Stimulated activated naive CD8-positive, alpha-beta T cell treated with anti-CD3 and anti-CD28 coated beads, Interleukin-15, amount 100 ng/mL, for 72 hours (primary cell): ENCODE results near the gene HOXA7.

Experiments used
- ATAC-seq: fragments of 150-1000 bp; cut with Tn5 transposase; 2 replicates; pipeline ENCODE4 v1.10.0; 2021; ENCODE audit warnings: mild to moderate bottlenecking, moderate library complexity
- DNase-seq, 2 donors: peaks; one replicate each; pipeline ENCODE4 v3.0.0; 2021 to 2022
- H3K27ac Mint-ChIP-seq, 2 donors: one replicate each; pipeline ENCODE4 v1.8.0; 2022; ENCODE audit warnings: mild to moderate bottlenecking in 2 of 2, mixed read lengths in 2 of 2, moderate library complexity in 2 of 2
- H3K27me3 Mint-ChIP-seq: one replicate; pipeline ENCODE4 v1.8.0; 2022; ENCODE audit warnings: mixed read lengths
- H3K4me1 Mint-ChIP-seq: one replicate; pipeline ENCODE4 v1.8.0; 2022; ENCODE audit warnings: mild to moderate bottlenecking, mixed read lengths
- H3K4me3 Mint-ChIP-seq, 2 donors: one replicate each; pipeline ENCODE4 v1.8.0; 2022; ENCODE audit warnings: mild to moderate bottlenecking in 2 of 2, mixed read lengths in 2 of 2, moderate library complexity in 1 of 2
- H3K9me3 Mint-ChIP-seq, 2 donors: one replicate each; pipeline ENCODE4 v1.8.0; 2022; ENCODE audit warnings: mixed read lengths in 2 of 2

The HOXA7 gene

DNA sequence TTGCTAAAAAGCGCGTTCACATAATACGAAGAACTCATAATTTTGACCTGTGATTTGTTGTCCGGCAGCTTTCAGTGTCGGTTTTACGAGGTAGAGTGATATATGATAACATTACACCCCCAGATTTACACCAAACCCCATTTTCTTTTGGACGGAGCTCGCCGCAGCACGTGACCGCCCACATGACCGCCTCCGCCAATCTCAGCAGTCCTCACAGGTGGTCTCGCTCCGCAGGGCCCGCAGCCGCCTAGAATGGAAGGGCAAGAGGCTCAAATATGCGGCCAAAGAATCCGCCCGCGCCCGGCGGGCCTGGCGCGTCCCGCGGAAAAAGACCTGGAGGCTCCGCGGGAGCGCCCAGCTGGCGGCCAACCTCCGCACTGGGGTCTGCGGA lies at the start of gene HOXA7:
HOXA7 (minus strand) TSS at position 168 of the 391 bp plus-strand sequence; CDS start at position 38, 130 bp downstream.
- no peak for DNase-seq
- Mint-ChIP-seq H3K4me3 (peak within 1 kb of the TSS; percentile 79 to 80), H3K27me3 (peaks cover 99% of the 10 kb centered on the region), H3K9me3 (no peaks in the 10 kb centered on the region), H3K4me1 (peaks cover 75% of the 10 kb centered on the region), H3K27ac (peak within 1 kb of the TSS in 1 of 2 donors; percentile 49)
- ATAC-seq, result no peak

DNA sequence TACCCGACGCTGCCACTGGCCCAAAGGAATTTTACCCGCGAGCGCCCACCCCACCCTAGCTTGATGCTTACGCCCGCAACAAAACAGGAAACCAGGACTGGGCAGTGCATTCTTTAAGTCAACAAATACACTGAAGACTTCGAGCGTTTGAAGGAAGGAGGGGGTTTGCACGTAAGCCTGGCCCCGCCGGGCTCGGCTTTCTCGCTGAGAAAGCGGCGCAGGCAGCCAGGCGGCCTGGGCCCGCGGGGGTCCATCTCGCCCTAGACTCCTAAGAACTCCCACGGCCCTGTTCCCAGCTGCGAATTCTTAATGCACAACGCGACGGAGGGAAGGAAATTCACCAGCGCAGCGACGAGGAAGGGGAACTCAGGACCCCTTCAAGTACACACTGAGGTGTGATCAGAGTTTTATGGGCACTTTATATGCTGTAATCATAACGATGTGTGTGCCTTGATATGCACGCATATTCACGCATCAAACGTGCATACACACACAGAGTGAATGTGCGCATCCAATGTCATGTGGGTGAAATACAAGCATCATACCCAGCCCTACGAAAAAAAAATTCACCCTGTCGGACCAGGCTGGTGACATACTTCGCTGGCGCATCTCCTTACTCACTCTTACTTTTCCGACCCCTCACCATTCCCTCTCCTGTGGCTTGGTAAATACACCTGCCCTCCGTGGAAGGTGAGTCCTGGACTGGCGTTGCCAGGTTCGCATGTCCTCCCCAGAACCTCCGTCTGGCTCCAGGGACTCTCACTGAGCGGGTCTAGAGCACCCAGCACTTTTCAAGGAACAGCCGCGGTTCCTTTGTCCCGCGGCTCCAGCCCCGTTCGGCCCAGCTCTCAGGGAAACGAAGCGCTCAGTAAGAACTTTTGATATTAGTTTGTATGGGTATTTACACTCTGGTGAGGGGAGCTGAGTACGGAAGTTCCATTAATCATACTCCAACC lies 49.1 kb upstream of the HOXA7 start:
- Mint-ChIP-seq H3K9me3 (no peaks in the 10 kb centered on the region), H3K27ac (peak overlapping the region in 1 of 2 donors; percentile 43), H3K4me3 (peak overlapping the region; percentile 15 to 35), H3K4me1 (peaks cover 56% of the 10 kb centered on the region), H3K27me3 (peaks cover 100% of the 10 kb centered on the region)
- no peak for ATAC-seq
- DNase-seq, result no peak

DNA sequence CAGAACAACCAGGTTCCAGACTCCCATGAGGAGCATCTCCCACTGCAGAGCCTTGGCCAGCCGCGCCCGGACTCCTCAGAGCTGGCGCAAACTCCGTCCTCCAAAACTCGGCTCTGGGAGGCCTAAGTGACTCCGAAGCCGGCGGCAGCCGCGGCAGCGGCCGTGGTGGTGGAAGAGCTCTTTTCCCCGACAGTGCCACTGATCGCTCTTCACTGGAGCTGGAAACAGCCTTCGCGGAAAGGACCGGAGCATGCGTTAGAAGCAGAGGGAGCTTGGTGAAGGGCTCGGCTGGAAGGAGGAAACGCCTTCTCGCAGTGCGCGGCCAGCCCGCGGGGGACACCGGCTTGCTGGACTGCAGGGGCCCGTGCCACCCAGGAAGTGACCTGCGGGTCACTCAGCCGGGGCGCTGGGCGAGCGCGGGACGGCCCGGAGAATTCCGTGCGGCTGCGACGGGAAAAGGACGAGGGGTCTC lies 48.4 kb upstream of the HOXA7 start:
- DNase-seq (no peak), ATAC-seq (no peak)
- Mint-ChIP-seq H3K9me3 (no peaks in the 10 kb centered on the region), H3K4me1 (peaks cover 57% of the 10 kb centered on the region), H3K27ac (peak overlapping the region in 1 of 2 donors; percentile 81), H3K27me3 (peaks cover 100% of the 10 kb centered on the region), H3K4me3 (peak overlapping the region; percentile 6 to 53)

DNA sequence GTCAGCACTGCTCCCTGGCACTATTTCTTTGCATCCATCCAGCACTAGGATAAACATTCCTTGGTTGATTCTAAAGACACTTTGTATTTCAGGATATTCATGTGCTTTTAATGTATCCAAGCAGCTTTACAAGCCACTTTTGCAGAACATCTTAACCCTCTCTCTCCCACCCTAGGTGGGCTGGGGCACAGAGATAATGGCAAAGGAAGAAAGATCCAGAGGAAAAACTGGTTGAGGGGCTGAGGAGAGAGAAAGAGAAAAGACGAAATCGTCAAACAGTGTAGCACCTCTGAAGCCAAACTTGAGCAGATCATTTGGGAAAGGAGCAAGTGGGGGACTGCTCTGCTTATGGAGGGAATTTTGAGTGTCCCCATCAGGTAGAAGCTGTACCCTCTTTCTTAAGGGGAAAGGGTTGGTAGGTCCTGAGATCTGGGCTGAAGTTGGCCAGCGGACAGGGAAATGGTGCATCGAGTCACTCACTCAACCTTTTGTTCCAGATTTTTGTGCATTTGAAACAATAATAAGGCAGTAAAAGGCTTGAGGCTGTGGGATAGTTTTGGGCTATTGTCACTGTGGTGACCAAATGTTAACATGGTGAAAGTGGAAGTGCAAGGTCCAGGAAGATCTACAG lies 47.6 kb upstream of the HOXA7 start:
- no peak for ATAC-seq

DNA sequence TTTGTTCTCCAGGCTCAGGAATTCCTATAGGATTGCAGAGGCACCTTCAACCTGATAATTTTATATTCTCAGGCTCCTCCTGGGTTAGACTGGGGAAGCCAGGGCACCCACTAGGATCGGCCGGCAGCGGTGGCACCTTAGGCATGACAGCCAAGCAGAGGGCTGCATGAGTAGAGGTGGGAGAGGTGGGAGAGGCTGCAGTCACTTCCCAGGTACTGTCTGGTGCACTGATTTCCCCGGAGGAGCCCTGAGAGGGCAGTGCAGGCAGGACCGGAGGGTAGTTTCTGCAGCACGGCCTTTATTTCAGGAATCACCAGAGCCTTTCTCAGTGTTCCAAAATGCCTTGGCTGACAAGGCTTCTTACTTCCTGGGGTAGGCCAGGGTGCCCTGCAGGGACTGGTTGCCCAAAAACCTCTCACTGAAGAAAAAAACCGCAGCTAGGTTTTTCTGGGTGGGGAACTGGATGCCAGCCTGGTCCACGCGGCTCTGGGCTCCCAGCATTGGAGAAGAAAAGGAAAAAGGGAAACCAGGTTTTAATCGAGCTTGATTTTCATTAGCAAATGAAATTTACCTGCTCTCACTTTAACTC lies 47.0 kb upstream of the HOXA7 start:
- Mint-ChIP-seq H3K4me1 (peaks cover 68% of the 10 kb centered on the region), H3K9me3 (no peaks in the 10 kb centered on the region), H3K4me3 (no peak overlapping the region), H3K27me3 (peaks cover 99% of the 10 kb centered on the region), H3K27ac (no peak overlapping the region)
- no peak for DNase-seq
- no peak for ATAC-seq

More for the DNA sequence above, 47.6 kb upstream of the HOXA7 start:
- H3K27me3 Mint-ChIP-seq, result peaks cover 99% of the 10 kb centered on the region
- peaks cover 62% of the 10 kb centered on the region for H3K4me1 Mint-ChIP-seq
- H3K9me3 Mint-ChIP-seq, result no peaks in the 10 kb centered on the region
- no peak overlapping the region for H3K4me3 Mint-ChIP-seq
- DNase-seq, result no peak
- H3K27ac Mint-ChIP-seq, result no peak overlapping the region

DNA sequence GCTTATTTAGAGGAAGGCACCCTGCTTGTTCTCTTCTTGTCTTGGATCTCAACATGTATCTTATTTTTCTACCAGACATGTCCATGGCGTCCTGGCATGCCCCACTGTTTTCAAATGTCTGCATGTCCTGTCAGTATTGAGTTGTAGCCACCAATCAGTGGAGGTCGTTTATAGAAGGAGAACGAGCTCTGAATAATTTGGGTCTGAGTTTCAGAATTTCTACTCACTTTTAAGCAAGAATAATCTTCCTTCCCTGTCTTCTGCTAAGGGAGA lies 46.3 kb upstream of the HOXA7 start:
- Mint-ChIP-seq H3K27me3 (peaks cover 99% of the 10 kb centered on the region), H3K4me1 (peaks cover 73% of the 10 kb centered on the region), H3K4me3 (no peak overlapping the region), H3K9me3 (no peaks in the 10 kb centered on the region), H3K27ac (no peak overlapping the region)
- DNase-seq, result no peak
- ATAC-seq, result no peak

DNA sequence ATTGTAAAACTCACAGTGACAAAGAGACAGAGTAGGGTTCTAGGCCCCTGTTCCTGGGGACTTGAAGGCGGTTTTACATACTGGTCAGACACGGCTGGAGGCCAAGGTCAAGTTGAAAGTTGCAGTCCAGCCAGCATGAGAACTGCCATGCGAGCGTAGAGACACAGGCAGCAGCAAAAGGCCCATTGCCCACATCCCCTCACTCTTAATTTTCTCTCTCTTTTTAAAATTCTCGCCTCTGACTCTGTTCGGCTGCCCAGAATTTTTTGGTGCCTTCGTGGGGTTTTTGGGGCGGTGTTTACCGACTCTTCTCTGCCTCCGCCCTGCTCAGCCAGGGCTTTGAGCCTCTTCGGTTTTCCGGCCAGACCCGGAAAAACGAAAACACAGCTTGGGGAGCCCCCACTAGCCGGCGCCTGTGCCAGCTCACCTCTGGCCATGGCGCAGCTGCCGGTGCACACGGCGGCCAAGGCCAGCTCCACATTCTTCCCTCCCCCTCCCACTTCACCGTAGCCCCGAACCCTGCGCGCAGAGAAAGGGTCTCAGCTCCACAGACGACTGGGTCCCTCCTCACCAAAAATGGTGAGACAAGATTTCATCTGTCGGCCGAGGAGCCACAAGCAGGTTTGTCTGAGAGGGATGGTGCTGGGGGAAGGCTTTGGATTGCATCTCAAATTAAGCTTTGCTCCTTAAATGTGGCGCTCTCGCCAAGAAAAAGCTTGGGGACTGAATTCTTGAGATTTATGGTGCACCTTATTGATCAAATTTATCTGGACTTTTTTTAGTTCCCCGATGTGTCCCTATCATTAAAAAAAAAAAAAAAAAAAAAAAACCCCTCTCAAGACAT lies 45.8 kb upstream of the HOXA7 start:
- DNase-seq (no peak), ATAC-seq (no peak)
- Mint-ChIP-seq H3K9me3 (no peaks in the 10 kb centered on the region), H3K27ac (no peak overlapping the region), H3K27me3 (peaks cover 99% of the 10 kb centered on the region), H3K4me3 (peak overlapping the region; percentile 47 to 73), H3K4me1 (peaks cover 73% of the 10 kb centered on the region)

DNA sequence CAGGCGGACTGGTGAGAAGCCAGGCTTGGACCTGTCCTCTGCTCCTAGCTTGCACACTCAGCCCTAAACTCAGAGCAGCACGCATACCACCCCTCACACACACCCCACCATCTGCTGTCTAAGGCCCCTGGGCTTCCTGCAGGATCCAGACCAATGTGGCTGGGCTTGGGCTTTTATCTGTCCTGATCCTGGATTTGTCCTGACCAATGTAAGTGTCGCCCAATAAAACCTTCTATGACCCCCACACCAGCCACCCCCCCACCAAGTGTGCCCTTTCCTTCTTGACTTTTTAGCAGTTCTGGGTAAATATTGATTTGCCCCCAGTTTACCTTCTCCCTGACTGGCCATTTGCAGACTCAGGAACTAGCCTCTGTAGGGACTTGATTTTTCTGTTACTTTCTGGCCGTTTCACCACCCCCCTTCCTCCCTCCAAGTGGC lies 45.1 kb upstream of the HOXA7 start:
- ATAC-seq (no peak), DNase-seq (no peak)
- Mint-ChIP-seq H3K27ac (no peak overlapping the region), H3K9me3 (no peaks in the 10 kb centered on the region), H3K4me3 (peak overlapping the region; percentile 47 to 92), H3K4me1 (peaks cover 73% of the 10 kb centered on the region), H3K27me3 (peaks cover 98% of the 10 kb centered on the region)

DNA sequence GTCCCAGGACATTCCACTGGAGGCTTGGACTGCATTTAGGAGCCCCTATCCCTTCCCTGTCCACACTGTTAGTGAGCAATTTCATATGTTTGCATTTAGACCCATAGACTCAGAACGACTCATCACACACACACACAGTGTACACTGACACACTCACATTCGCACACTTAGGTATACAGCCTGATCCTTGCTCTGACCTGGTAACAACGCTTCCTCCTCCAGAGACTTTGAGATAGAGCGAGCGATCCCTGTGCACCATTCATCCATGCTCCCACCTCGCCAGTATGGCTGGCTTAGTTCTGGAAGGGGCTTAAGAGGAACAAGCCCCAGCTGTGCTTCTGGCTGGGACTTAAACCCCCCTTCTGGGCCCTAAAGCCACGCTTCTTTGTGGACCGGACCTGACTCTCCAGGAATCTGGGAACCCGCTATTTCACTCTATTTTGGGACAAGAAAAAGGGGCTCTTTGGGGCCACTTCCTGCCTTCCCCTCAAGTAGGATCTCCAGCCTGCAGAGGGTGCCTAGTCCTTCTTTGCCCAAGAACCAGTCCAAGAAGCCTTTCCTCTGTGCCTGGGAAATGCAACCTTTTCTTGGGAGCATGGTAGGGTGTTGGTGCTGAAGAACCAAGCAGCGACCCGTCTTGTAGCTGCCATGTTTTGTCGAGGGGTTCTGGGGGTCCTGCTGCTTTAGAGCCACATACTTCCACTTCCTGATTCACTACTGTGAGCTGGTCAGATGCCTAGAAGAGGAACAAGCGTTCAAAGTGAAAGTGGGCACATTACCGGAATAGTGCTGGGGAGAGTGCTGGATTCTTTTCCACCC lies 44.5 kb upstream of the HOXA7 start:
- Mint-ChIP-seq H3K9me3 (no peaks in the 10 kb centered on the region), H3K4me3 (peak overlapping the region; percentile 47 to 92), H3K4me1 (peaks cover 71% of the 10 kb centered on the region), H3K27ac (no peak overlapping the region), H3K27me3 (peaks cover 98% of the 10 kb centered on the region)
- DNase-seq (no peak), ATAC-seq (peak; percentile 35)

DNA sequence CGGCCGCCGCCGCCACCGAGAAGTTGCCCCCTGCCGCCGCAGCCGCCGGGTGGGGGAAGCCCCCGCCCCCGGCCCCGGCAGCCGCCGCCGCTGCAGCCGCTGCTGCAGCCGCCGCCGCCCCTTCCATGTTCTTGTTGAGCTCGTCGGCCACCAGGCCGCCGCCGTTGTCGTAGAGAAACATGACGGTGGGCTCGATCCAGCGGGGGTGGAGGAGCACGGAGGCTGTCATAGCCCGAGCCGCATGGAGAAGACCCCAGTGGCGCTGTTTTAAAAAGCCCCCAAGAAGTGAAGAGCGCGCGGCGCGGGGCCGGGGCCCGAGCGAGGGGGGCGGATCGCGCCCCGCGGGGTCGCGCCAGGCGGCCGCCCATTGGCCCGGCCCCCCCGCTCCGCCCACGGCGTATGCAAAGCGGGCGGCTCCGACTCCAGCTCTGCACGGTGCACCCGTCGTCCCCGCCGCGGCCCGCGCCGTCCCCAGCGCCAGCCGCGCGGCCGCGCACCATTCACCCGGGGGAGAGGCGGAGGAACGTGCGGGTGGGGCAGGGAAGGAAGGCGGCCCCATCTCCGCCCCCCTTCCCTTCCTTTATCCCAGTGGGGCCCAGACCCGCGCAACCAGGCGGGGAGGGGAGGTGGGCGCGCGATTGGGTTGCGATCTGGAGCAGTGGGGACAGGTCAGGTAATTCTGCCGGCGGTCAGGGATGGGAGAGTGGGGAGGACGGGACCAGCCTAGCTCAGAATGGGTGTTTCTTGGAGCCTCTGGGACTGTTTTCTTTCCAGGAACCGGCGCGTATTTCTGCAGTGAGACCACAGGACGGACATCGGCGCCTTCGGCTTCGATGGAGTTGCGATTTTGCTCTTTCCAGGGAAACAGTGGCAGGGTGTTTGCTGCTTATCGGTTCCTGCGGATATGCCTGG lies 43.6 kb upstream of the HOXA7 start, which contains the start of gene HOXA13:
HOXA13 (minus strand) TSS at position 243 of the 912 bp plus-strand sequence; CDS start at position 229, 14 bp downstream.
- H3K4me1 Mint-ChIP-seq, result peaks cover 63% of the 10 kb centered on the region
- ATAC-seq, result peak; percentile 74
- peak within 1 kb of the TSS in 1 of 2 donors; percentile 40 for H3K27ac Mint-ChIP-seq
- peak within 1 kb of the TSS; percentile 87 to 92 for H3K4me3 Mint-ChIP-seq
- H3K9me3 Mint-ChIP-seq, result no peaks in the 10 kb centered on the region
- H3K27me3 Mint-ChIP-seq, result peaks cover 98% of the 10 kb centered on the region
- DNase-seq, result no peak

DNA sequence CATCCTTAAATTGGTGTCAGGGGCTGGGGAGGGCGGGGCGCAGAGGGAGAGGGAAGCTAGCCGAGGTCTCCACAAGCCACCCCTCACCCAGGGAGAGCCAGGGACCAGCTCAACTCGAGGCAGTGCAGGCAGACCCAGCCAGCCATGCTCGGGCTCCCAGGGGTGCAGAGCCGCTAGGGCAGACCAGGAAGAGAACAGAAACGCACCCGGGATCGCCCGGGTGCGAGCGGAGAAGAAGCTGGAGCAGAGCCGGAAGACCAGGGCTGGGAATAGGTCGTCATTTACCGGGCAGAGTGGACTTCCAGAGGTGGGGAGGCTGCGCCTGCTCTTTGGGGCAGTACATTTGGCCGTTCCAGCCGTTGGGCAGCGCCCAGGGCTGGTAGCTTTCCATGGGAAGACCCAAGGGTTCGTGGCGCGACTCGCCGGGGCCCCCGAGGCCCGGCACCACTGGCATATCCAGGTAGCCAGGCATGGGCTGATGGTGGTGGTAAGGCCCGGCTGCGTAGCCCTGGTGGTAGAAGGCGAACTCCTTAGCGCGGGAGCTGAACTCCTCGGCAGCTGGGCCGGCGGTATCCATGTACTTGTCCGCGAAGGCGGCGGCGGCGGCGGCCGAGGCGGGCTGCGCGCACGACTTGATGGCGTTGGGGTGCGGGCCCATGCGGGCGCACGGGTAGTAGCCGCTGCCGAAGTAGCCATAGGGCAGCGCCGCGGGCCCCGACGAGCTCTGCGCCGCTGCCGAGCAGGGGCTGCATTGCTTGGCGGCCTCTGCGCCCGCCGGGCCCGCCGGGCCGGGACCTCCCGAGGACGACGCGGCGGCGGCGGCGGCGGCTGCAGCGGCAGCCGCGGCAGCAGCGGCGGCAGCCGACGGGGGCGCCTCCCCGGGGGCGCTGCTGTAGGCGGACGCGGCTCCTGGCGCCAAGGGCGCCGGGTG lies 42.7 kb upstream of the HOXA7 start:
- Mint-ChIP-seq H3K9me3 (no peaks in the 10 kb centered on the region), H3K4me1 (peaks cover 54% of the 10 kb centered on the region), H3K4me3 (peak overlapping the region; percentile 61 to 89), H3K27me3 (peaks cover 98% of the 10 kb centered on the region), H3K27ac (no peak overlapping the region)
- peak; percentile 32 for ATAC-seq
- no peak for DNase-seq

DNA sequence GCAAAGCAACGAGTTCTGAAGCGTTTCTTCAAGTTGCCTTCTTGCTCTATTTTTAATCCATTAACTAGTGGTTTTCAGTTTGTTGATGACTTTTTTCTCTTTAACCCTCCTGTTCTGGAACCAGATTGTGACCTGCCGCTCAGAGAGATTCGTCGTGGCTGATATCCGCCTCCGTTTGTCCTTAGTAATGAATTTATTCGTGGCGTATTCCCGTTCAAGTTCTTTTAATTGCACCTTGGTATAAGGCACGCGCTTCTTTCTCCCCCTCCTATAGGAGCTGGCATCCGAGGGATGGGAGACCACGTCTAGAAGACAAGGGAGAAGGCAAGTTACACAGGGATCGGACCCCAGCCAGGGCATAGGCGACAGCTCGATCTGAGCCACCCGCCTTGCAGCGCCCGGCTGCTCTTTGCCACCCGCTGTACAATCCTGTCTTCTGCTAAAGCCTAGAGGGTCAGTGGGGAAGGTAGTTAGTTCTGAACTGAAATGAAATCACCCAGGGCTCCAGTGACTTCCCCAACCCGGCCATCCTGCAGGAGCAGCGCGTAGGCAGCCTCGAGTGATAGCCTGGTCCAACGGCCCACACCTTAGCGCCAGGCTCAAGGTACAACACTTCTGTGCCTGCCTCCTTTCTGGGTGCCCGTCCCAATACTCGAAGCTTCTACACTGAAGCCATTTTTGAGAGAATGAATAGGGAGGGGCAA lies 41.8 kb upstream of the HOXA7 start:
- DNase-seq, result peak in 1 of 2 donors; percentile 13
- Mint-ChIP-seq H3K9me3 (no peaks in the 10 kb centered on the region), H3K27me3 (peaks cover 98% of the 10 kb centered on the region), H3K27ac (no peak overlapping the region), H3K4me1 (peaks cover 53% of the 10 kb centered on the region), H3K4me3 (peak overlapping the region in 1 of 2 donors; percentile 8)
- ATAC-seq, result no peak
